Activated CD8-positive, alpha-beta memory T cell treated with anti-CD3 and anti-CD28 coated beads for 48 hours (primary cell): ENCODE data around the gene EIPR1.

Experiments used
- DNase-seq, 3 experiments: peaks; one replicate each; pipeline ENCODE4 v3.0.0-alpha.2; 2020; ENCODE audit warnings: low read depth in 2 of 3, low spot score in 2 of 3

Gene EIPR1

GRCh38 chr2:3309496-3310355 is 67.9 kb downstream of the EIPR1 start:
- DNase-seq: no peak

- no peak for DNase-seq
Measured at GRCh38 chr2:3307901-3308300, 69.7 kb downstream of the EIPR1 start.

GRCh38 chr2:3307236-3307635 is 70.4 kb downstream of the EIPR1 start:
- no peak for DNase-seq

GRCh38 chr2:3305952-3306351 is 71.7 kb downstream of the EIPR1 start:
- DNase-seq: no peak

- no peak for DNase-seq
Measured at GRCh38 chr2:3305431-3305830, 72.2 kb downstream of the EIPR1 start.

GRCh38 chr2:3303583-3304406 is 73.8 kb downstream of the EIPR1 start:
- DNase-seq: peak; percentile 64 to 69 (median 67)

- no peak for DNase-seq
Measured at GRCh38 chr2:3302751-3303582, 74.7 kb downstream of the EIPR1 start.

GRCh38 chr2:3302421-3302750 is 75.2 kb downstream of the EIPR1 start:
- DNase-seq: no peak

- no peak for DNase-seq
Measured at GRCh38 chr2:3301001-3301400, 76.6 kb downstream of the EIPR1 start.

- no peak for DNase-seq
Measured at GRCh38 chr2:3300224-3300995, 77.2 kb downstream of the EIPR1 start.

GRCh38 chr2:3299703-3300102 is 77.9 kb downstream of the EIPR1 start:
- no peak for DNase-seq

- DNase-seq: no peak
Measured at GRCh38 chr2:3299130-3299529, 78.5 kb downstream of the EIPR1 start.

GRCh38 chr2:3298191-3298590 is 79.4 kb downstream of the EIPR1 start:
- no peak for DNase-seq

GRCh38 chr2:3297523-3297922 is 80.1 kb downstream of the EIPR1 start:
- no peak for DNase-seq

- DNase-seq: no peak
Measured at GRCh38 chr2:3296182-3296972, 81.2 kb downstream of the EIPR1 start.

- DNase-seq: no peak
Measured at GRCh38 chr2:3294493-3294892, 83.1 kb downstream of the EIPR1 start.

- no peak for DNase-seq
Measured at GRCh38 chr2:3294069-3294468, 83.5 kb downstream of the EIPR1 start.

- DNase-seq: no peak
Measured at GRCh38 chr2:3293221-3293620, 84.4 kb downstream of the EIPR1 start.

GRCh38 chr2:3292416-3292815 is 85.2 kb downstream of the EIPR1 start:
- DNase-seq: no peak

- no peak for DNase-seq
Measured at GRCh38 chr2:3291750-3292149, 85.9 kb downstream of the EIPR1 start.
